Upper lobe of left lung (tissue), 6 donors: ENCODE data around the gene RBM8A. TPM values are rescaled to one million over a fixed set of nuclear protein-coding genes. Genes with fewer than 3 reads are reported as not detected.
A peak's percentile ranks its signal among the peaks of the same experiment; 100 is the strongest.

ENCODE experiments used
- ATAC-seq, 2 donors: fragments of 200-7000 bp; cut with Tn5 transposase; one replicate each; pipeline ENCODE4 v1.9.1; 2022; ENCODE audit warnings: mild to moderate bottlenecking in 2 of 2, moderate library complexity in 2 of 2; ENCODE audit not compliant: low FRiP score in 2 of 2
- DNase-seq, 2 donors: peaks; one replicate each; pipeline ENCODE4 v3.0.0-alpha.2; 2019 to 2020
- H3K27ac ChIP-seq, 4 donors: fragments of 200-600 bp; sonication (generic); one replicate each; pipeline ENCODE4 v1.5.1; 2016 to 2019
- H3K27me3 ChIP-seq, 4 donors: fragments of 200-600 bp; sonication (generic); one replicate each; pipeline ENCODE4 v1.5.1; 2017 to 2019
- H3K36me3 ChIP-seq, 4 donors: fragments of 200-600 bp; sonication (generic); one replicate each; pipeline ENCODE4 v1.5.1; 2016 to 2019
- H3K4me1 ChIP-seq, 4 donors: fragments of 200-600 bp; sonication (generic); one replicate each; pipeline ENCODE4 v1.5.1; 2018 to 2019
- H3K4me3 ChIP-seq, 4 donors: fragments of 200-600 bp; sonication (generic); one replicate each; pipeline ENCODE4 v1.5.1; 2017 to 2019; ENCODE audit warnings: mild to moderate bottlenecking in 2 of 4, moderate library complexity in 1 of 4
- H3K9me3 ChIP-seq, 4 donors: fragments of 200-600 bp; sonication (generic); one replicate each; pipeline ENCODE4 v1.5.1; 2018 to 2019
- CTCF ChIP-seq, 6 experiments: fragments of 450-650 bp in 4 of 6; fragments of 200-600 bp in 2 of 6; sonication (generic) in 2 of 6; IDR thresholded peaks; one replicate each; pipeline ENCODE4 v1.5.1; 2016 to 2019; ENCODE audit warnings: antibody characterized with exemption in 6 of 6
- EP300 ChIP-seq, 4 donors: sonication (generic); formaldehyde crosslinking; IDR thresholded peaks; one replicate each; pipeline ENCODE4 v1.5.1; 2017; ENCODE audit warnings: antibody characterized with exemption in 4 of 4, control low read depth in 2 of 4
- POLR2A ChIP-seq, 4 donors: fragments of 450-650 bp; IDR thresholded peaks; one replicate each; pipeline ENCODE4 v1.5.1; 2016 to 2017; ENCODE audit warnings: antibody characterized with exemption in 4 of 4, mild to moderate bottlenecking in 2 of 4
- POLR2AphosphoS5 ChIP-seq, 2 donors: sonication (generic); formaldehyde crosslinking; IDR thresholded peaks; one replicate each; pipeline ENCODE4 v1.5.1; 2017; ENCODE audit warnings: antibody characterized with exemption in 2 of 2
- WGBS, 2 donors: methylation state at CpG; one replicate each; pipeline ENCODE4 v1.1.5; 2017 to 2018; 5-methylcytosine and 5-hydroxymethylcytosine counted together
- total RNA-seq, 6 donors: library from RNA; depleted of rRNA in 4 of 6; stranded (reverse); fragments of >200 nt in 4 of 6; gene quantifications; one replicate each; pipeline versions ENCODE4 v1.1.0 to v1.2.1, GENCODE V29; 2016 to 2021
- donor health status: DM: no; HTN: no; CAD: no; lungs with moderate emphysema.
- donor health status: DM: no; HTN: yes; CAD: no; lungs with severe emphysema.

Gene RBM8A
- total RNA-seq, 6 donors from 2014 or later: 30.1 to 144 (median 101) TPM

- H3K27me3 ChIP-seq: no peaks in the 10 kb centered on the region
- 1 to 2% methylated on average over 12 to 17 of the region's 60 CpGs for WGBS, 2 donors
- peak; percentile 93 to 98 for DNase-seq
- peaks cover 0 to 3% (median 0%) of the 10 kb centered on the region in 4 donors for H3K36me3 ChIP-seq
- peak within 1 kb of the TSS; percentile 34 to 89 (median 82) for H3K4me3 ChIP-seq
- H3K9me3 ChIP-seq: no peaks in the 10 kb centered on the region
- TF ChIP-seq EP300 (IDR thresholded peaks at IDR 0.05) (no peak), POLR2A (IDR thresholded peaks at IDR 0.05) (peak in 3 of 4 donors; percentile 37 to 85 (median 42)), POLR2AphosphoS5 (IDR thresholded peaks at IDR 0.05) (peak; percentile 62 to 92)
- peak within 1 kb of the TSS; percentile 89 to 99 (median 93) for H3K27ac ChIP-seq
- ATAC-seq: peak; percentile 94 to 98
- peaks cover 49 to 85% (median 53%) of the 10 kb centered on the region in 4 donors for H3K4me1 ChIP-seq
These were observed 30.4 kb upstream of the RBM8A start, which contains the start of gene LIX1L for GRCh38 chr1:145957443-145958319. Gene LIX1L, minus strand, starts transcription at chr1:145958017. Its CDS starts 90 bp downstream, at chr1:145957927.

GRCh38 chr1:145956781-145957442 lies 29.6 kb upstream of the RBM8A start:
- ATAC-seq: no peak
- TF ChIP-seq EP300 (IDR thresholded peaks at IDR 0.05): no peak
- peak in 1 of 4 donors; percentile 23 for TF ChIP-seq POLR2A (IDR thresholded peaks at IDR 0.05)
- peak overlapping the region; percentile 89 to 99 (median 93) for H3K27ac ChIP-seq
- no peaks in the 10 kb centered on the region for H3K9me3 ChIP-seq
- H3K36me3 ChIP-seq: peaks cover 0 to 6% (median 0%) of the 10 kb centered on the region in 4 donors
- peak overlapping the region; percentile 34 to 89 (median 82) for H3K4me3 ChIP-seq
- peaks cover 42 to 78% (median 47%) of the 10 kb centered on the region in 4 donors for H3K4me1 ChIP-seq
- no peaks in the 10 kb centered on the region for H3K27me3 ChIP-seq
- DNase-seq: no peak
- WGBS, 2 donors: 16 to 32% methylated on average over 3 of the region's 3 CpGs

GRCh38 chr1:145956361-145956760 lies 29.1 kb upstream of the RBM8A start:
- ATAC-seq (no peak), DNase-seq (no peak)
- Histone ChIP-seq H3K36me3 (peaks cover 0 to 11% (median 0%) of the 10 kb centered on the region in 4 donors), H3K4me1 (peaks cover 36 to 72% (median 43%) of the 10 kb centered on the region in 4 donors), H3K27me3 (no peaks in the 10 kb centered on the region), H3K27ac (peak overlapping the region; percentile 89 to 99 (median 93)), H3K4me3 (peak overlapping the region; percentile 34 to 89 (median 82)), H3K9me3 (no peaks in the 10 kb centered on the region)
- TF ChIP-seq POLR2A (IDR thresholded peaks at IDR 0.05) (no peak), EP300 (IDR thresholded peaks at IDR 0.05) (no peak), CTCF (IDR thresholded peaks at IDR 0.05) (no peak), POLR2AphosphoS5 (IDR thresholded peaks at IDR 0.05) (no peak)

GRCh38 chr1:145955436-145955835 lies 28.2 kb upstream of the RBM8A start:
- no peak for ATAC-seq
- Histone ChIP-seq H3K4me1 (peaks cover 28 to 63% (median 40%) of the 10 kb centered on the region in 4 donors), H3K27ac (peak overlapping the region in 2 of 4 donors; percentile 9 to 89), H3K9me3 (no peaks in the 10 kb centered on the region), H3K4me3 (no peak overlapping the region), H3K36me3 (peaks cover 0 to 11% (median 0%) of the 10 kb centered on the region in 4 donors), H3K27me3 (no peaks in the 10 kb centered on the region)
- 44 to 46% methylated on average over 2 of the region's 2 CpGs for WGBS, 2 donors
- DNase-seq: no peak
- TF ChIP-seq CTCF (IDR thresholded peaks at IDR 0.05): no peak
- TF ChIP-seq POLR2A (IDR thresholded peaks at IDR 0.05): no peak
- TF ChIP-seq EP300 (IDR thresholded peaks at IDR 0.05): no peak

- Histone ChIP-seq H3K9me3 (no peaks in the 10 kb centered on the region), H3K27me3 (no peaks in the 10 kb centered on the region), H3K36me3 (peaks cover 0 to 14% (median 0%) of the 10 kb centered on the region in 4 donors), H3K27ac (no peak overlapping the region), H3K4me1 (peaks cover 22 to 52% (median 32%) of the 10 kb centered on the region in 4 donors), H3K4me3 (no peak overlapping the region)
- no peak for ATAC-seq
- DNase-seq: no peak
- TF ChIP-seq EP300 (IDR thresholded peaks at IDR 0.05) (no peak), POLR2A (IDR thresholded peaks at IDR 0.05) (no peak), POLR2AphosphoS5 (IDR thresholded peaks at IDR 0.05) (no peak), CTCF (IDR thresholded peaks at IDR 0.05) (no peak)
- 91 to 92% methylated on average over 6 of the region's 6 CpGs for WGBS, 2 donors
These were observed 26.6 kb upstream of the RBM8A start for GRCh38 chr1:145953861-145954260.
